H1 (cell line): Measurements from ENCODE around the gene FAM90A1. TPM values are rescaled to one million over a fixed set of nuclear protein-coding genes. Genes with fewer than 3 reads are reported as not detected.
"Not testable (repeated sequence)": the region's sequence is repeated elsewhere in the genome, so short reads cannot be mapped to it uniquely, and the experiment has no call there.

ENCODE experiments used
- CTCF ChIA-PET: fragments of 300-600 bp; sonication (Branson Sonifier 250); formaldehyde crosslinking; loops from one replicate; lab custom pipeline; 2021; ENCODE audit not compliant: partially characterized antibody; lab: Charles Lee
- POLR2A ChIA-PET: fragments of 300-600 bp; sonication (Branson Sonifier 250); formaldehyde crosslinking; loops from one replicate; lab custom pipeline; 2021; ENCODE audit warnings: inconsistent platforms; ENCODE audit not compliant: partially characterized antibody; lab: Charles Lee
- DNase-seq, 2 experiments: peaks; one replicate each; pipeline versions ENCODE4 v3.0.0 to v3.0.0-alpha.2; 2010 to 2022; ENCODE audit warnings: low spot score in 2 of 2, low read depth in 1 of 2, mixed read lengths in 1 of 2
- FAIRE-seq: peaks from 2 replicates; lab custom pipeline; 2011; peaks lifted over from hg19 to GRCh38; lab: Jason Lieb, UNC
- H2AFZ ChIP-seq: 2 replicates; pipeline ENCODE4 v1.8.1; 2012; ENCODE audit warnings: low read length, inconsistent platforms
- H2AK5ac ChIP-seq: 2 replicates; pipeline ENCODE4 v1.6.1; 2013; ENCODE audit warnings: low read depth, low read length
- H2BK120ac ChIP-seq: replicated peaks from 2 replicates; pipeline ENCODE3; 2013; ENCODE audit warnings: low read depth, low read length, inconsistent platforms
- H2BK12ac ChIP-seq: 2 replicates; pipeline ENCODE4 v1.6.1; 2013; ENCODE audit warnings: low read depth, low read length
- H2BK15ac ChIP-seq: 2 replicates; pipeline ENCODE4 v1.6.1; 2013; ENCODE audit warnings: low read length
- H2BK20ac ChIP-seq: 2 replicates; pipeline ENCODE4 v1.6.1; 2013; ENCODE audit warnings: low read length
- H2BK5ac ChIP-seq: 2 replicates; pipeline ENCODE4 v1.6.1; 2013; ENCODE audit warnings: low read depth, low read length
- H3K14ac ChIP-seq: 2 replicates; pipeline ENCODE4 v1.6.1; 2013; ENCODE audit warnings: inconsistent platforms; ENCODE audit not compliant: insufficient read length
- H3K18ac ChIP-seq: 2 replicates; pipeline ENCODE4 v1.6.1; 2013; ENCODE audit warnings: low read length; ENCODE audit errors: extremely low read depth
- H3K23ac ChIP-seq: 2 replicates; pipeline ENCODE4 v1.6.1; 2013; ENCODE audit warnings: inconsistent platforms; ENCODE audit not compliant: insufficient read length
- H3K23me2 ChIP-seq: 2 replicates; pipeline ENCODE4 v1.6.1; 2013; ENCODE audit warnings: low read depth, low read length
- H3K27ac ChIP-seq: 2 replicates; pipeline ENCODE4 v1.6.1; 2011; ENCODE audit warnings: low read depth, low read length, inconsistent platforms
- H3K27me3 ChIP-seq, 4 experiments: replicated peaks in 1 of 4; 1 replicate in 1 of 4; 2 replicates in 3 of 4; pipeline versions ENCODE4 v1.6.1 to v1.8.1; 2011 to 2013; ENCODE audit warnings: low read length in 3 of 4, mild to moderate bottlenecking in 3 of 4, inconsistent platforms in 2 of 4, mixed read lengths in 2 of 4, moderate library complexity in 1 of 4; ENCODE audit not compliant: control insufficient read depth in 3 of 4, insufficient read depth in 3 of 4; ENCODE audit errors: extremely low read depth in 1 of 4
- H3K36me3 ChIP-seq, 4 experiments: 2 replicates each; pipeline versions ENCODE4 v1.6.1 to v1.8.1; 2011 to 2013; ENCODE audit warnings: mild to moderate bottlenecking in 4 of 4, low read length in 3 of 4, moderate library complexity in 2 of 4, control low read depth in 1 of 4, inconsistent platforms in 1 of 4; ENCODE audit not compliant: insufficient read depth in 4 of 4, control insufficient read depth in 2 of 4
- H3K4ac ChIP-seq: replicated peaks from 2 replicates; pipeline ENCODE3; 2013; ENCODE audit warnings: low read length, low read depth, mixed read lengths, inconsistent platforms; ENCODE audit not compliant: insufficient read length
- H3K4me1 ChIP-seq, 4 experiments: replicated peaks in 1 of 4; 1 replicate in 1 of 4; 2 replicates in 3 of 4; pipeline versions ENCODE4 v1.6.1 to v1.8.1; 2011 to 2013; ENCODE audit warnings: low read length in 3 of 4, inconsistent platforms in 2 of 4, mixed read lengths in 1 of 4; ENCODE audit not compliant: insufficient read depth in 4 of 4, control insufficient read depth in 3 of 4
- H3K4me2 ChIP-seq, 2 experiments: 2 replicates each; pipeline versions ENCODE4 v1.6.1 to v1.8.1; 2011 to 2013; ENCODE audit warnings: low read depth in 2 of 2, low read length in 2 of 2, control low read depth in 1 of 2, inconsistent platforms in 1 of 2, mild to moderate bottlenecking in 1 of 2; ENCODE audit not compliant: insufficient read depth in 1 of 2
- H3K4me3 ChIP-seq, 4 experiments: fragments of 200-600, 300-600 bp in 1 of 4; sonication (generic), shearing (Covaris generic), sonication (Bioruptor Twin) in 1 of 4; 2 replicates each; pipeline versions ENCODE4 v1.5.1 to v1.8.1; 2011 to 2016; ENCODE audit warnings: low read length in 4 of 4, low read depth in 3 of 4, control low read depth in 2 of 4, inconsistent platforms in 2 of 4, mild to moderate bottlenecking in 2 of 4, mixed read lengths in 1 of 4, moderate library complexity in 1 of 4; ENCODE audit not compliant: insufficient read depth in 2 of 4; ENCODE audit errors: extremely low read depth in 1 of 4
- H3K56ac ChIP-seq: replicated peaks from 2 replicates; pipeline ENCODE3; 2013; ENCODE audit warnings: low read depth, mild to moderate bottlenecking, mixed read lengths, low read length, inconsistent platforms; ENCODE audit not compliant: insufficient read length
- H3K79me1 ChIP-seq: 2 replicates; pipeline ENCODE4 v1.6.1; 2013; ENCODE audit warnings: low read depth, low read length, control low read depth
- H3K79me2 ChIP-seq, 2 experiments: 2 replicates each; pipeline versions ENCODE4 v1.6.1 to v1.8.1; 2012 to 2013; ENCODE audit warnings: low read length in 2 of 2, mild to moderate bottlenecking in 2 of 2, inconsistent platforms in 1 of 2; ENCODE audit not compliant: insufficient read depth in 2 of 2, control insufficient read depth in 1 of 2
- H3K9ac ChIP-seq, 4 experiments: replicated peaks in 1 of 4; 1 replicate in 1 of 4; 2 replicates in 3 of 4; pipeline versions ENCODE4 v1.6.1 to v1.8.1; 2011 to 2013; ENCODE audit warnings: low read depth in 3 of 4, low read length in 3 of 4, control low read depth in 2 of 4, mild to moderate bottlenecking in 2 of 4, moderate library complexity in 2 of 4, inconsistent platforms in 1 of 4; ENCODE audit errors: extremely low read depth in 1 of 4
- H3K9me3 ChIP-seq, 2 experiments: 2 replicates each; pipeline versions ENCODE4 v1.6.1 to v1.8.1; 2012 to 2013; ENCODE audit warnings: mild to moderate bottlenecking in 2 of 2, moderate library complexity in 2 of 2, control low read depth in 1 of 2, inconsistent platforms in 1 of 2, low read depth in 1 of 2, low read length in 1 of 2, mixed read lengths in 1 of 2; ENCODE audit not compliant: insufficient read depth in 2 of 2
- H4K20me1 ChIP-seq, 2 experiments: replicated peaks in 1 of 2; 2 replicates each; pipeline versions ENCODE3 to v1.8.1; 2011 to 2013; ENCODE audit warnings: inconsistent platforms in 2 of 2, low read length in 2 of 2, mild to moderate bottlenecking in 1 of 2; ENCODE audit not compliant: insufficient read depth in 2 of 2, control insufficient read depth in 1 of 2
- H4K5ac ChIP-seq: 2 replicates; pipeline ENCODE4 v1.6.1; 2013; ENCODE audit warnings: low read length, low read depth, mixed read lengths, inconsistent platforms; ENCODE audit not compliant: insufficient read length
- H4K8ac ChIP-seq: 2 replicates; pipeline ENCODE4 v1.8.0; 2013; ENCODE audit warnings: mild to moderate bottlenecking, moderate library complexity, low read length, inconsistent platforms; ENCODE audit not compliant: insufficient read depth; ENCODE audit errors: extremely low read depth
- H4K91ac ChIP-seq: replicated peaks from 2 replicates; pipeline ENCODE3; 2013; ENCODE audit warnings: low read length, mixed read lengths, inconsistent platforms; ENCODE audit not compliant: insufficient read length
- NRF1 ChIP-seq: IDR thresholded peaks from 2 replicates; pipeline ENCODE4 v1.6.1; 2011; ENCODE audit warnings: mild to moderate bottlenecking, low read depth, low read length, improper control_type of control experiment
- PHF8 ChIP-seq: fragments of 200-600 bp; sonication (generic); conservative IDR thresholded peaks from 2 replicates; pipeline ENCODE4 v1.7.1; 2012; ENCODE audit warnings: low read depth, mild to moderate bottlenecking, inconsistent platforms, low read length, moderate library complexity
- POLR2A ChIP-seq, 2 experiments: IDR thresholded peaks; 1 replicate in 1 of 2; 2 replicates in 1 of 2; pipeline ENCODE4 v1.6.1; 2011; ENCODE audit warnings: low read depth in 2 of 2, low read length in 2 of 2, mild to moderate bottlenecking in 2 of 2; ENCODE audit errors: control extremely low read depth in 1 of 2
- RAD21 ChIP-seq, 2 experiments: IDR thresholded peaks in 1 of 2; conservative IDR thresholded peaks in 1 of 2; 2 replicates each; pipeline ENCODE4 v1.6.1; 2011; ENCODE audit warnings: low read depth in 2 of 2, low read length in 2 of 2, improper control_type of control experiment in 1 of 2, inconsistent platforms in 1 of 2, mild to moderate bottlenecking in 1 of 2, moderate library complexity in 1 of 2
- WGBS, 2 experiments: shearing (Covaris generic) in 1 of 2; methylation state at CpG; one replicate each; pipeline versions ENCODE4 v1.1.6 to v1.1.7; 2013 to 2015; ENCODE audit warnings: low lambda C conversion rate in 2 of 2, mixed read lengths in 2 of 2, inconsistent platforms in 1 of 2, low coverage in 1 of 2, missing lambda C conversion rate in 1 of 2; ENCODE audit not compliant: insufficient replicate concordance in 2 of 2, insufficient coverage in 1 of 2, insufficient read length in 1 of 2; ENCODE audit errors: extremely low coverage in 1 of 2, missing lambda C conversion rate in 1 of 2; 5-methylcytosine and 5-hydroxymethylcytosine counted together
- polyA plus RNA-seq, 7 experiments: library from polyadenylated mRNA; depleted of rRNA in 3 of 7; stranded (reverse) in 5 of 7; unstranded in 2 of 7; fragments of >200 nt in 5 of 7; fragments of 200-250 nt in 2 of 7; gene quantifications; 1 replicate in 5 of 7; 2 replicates in 1 of 7; 4 replicates in 1 of 7; pipeline versions ENCODE4 v1.2.1 to v1.2.3, GENCODE V29; 2011 to 2013; ENCODE audit warnings: missing spikeins in 2 of 7, mixed read lengths in 2 of 7
- total RNA-seq: library from RNA; stranded (reverse); fragmentation: NEBNext Ultra II Directional; extraction: Animal tissue kit (Norgen Biotek cat#: 25700); gene quantifications from 2 replicates; pipeline ENCODE4 v1.2.1, GENCODE V29; 2021
- TF ChIP-seq, protein P1 (sequence below), 3 experiments: IDR thresholded peaks; 1 replicate in 2 of 3; 2 replicates in 1 of 3; pipeline versions ENCODE4 v1.5.1 to v1.6.1; 2011; ENCODE audit warnings: low read length in 3 of 3, mild to moderate bottlenecking in 3 of 3, inconsistent platforms in 2 of 3, low read depth in 1 of 3, moderate library complexity in 1 of 3; ENCODE audit not compliant: insufficient read depth in 1 of 3; ENCODE audit errors: control extremely low read depth in 1 of 3

Gene FAM90A1
- total and polyA plus RNA-seq, 2 of the 8 experiments (the other 6 are each of a cell fraction or from before 2014, with no cell fraction given) = 0.21 TPM; not detected in 1

DNA sequence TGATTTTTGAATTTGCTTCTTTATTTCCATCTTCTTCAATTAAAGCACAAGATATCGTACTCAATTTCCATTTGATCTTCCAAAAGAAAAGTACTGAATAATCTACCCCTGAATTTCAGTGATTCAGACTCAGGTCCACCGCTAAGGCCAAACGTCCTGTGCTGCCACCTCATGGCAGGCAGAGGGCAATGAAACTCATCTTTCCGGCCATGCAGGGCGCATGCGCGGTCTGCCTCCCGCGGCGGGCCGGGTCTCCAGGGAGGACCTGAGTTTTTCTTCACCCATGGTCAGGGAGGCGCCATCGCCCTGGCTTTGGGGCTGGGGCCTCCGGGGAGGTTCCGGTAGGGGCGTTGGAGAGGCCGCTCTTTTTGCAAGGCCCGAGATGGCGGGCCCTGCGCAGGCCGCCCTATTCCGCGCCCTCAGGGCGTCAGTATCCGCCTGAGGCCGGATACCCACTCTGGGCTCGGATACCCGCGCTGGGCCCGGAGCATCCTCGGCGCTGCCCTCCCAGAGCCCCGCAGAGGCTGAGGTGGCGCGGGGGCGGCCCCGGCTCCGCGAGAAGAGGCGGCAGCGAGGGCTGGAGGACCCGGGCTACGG, 47.3 kb downstream of the FAM90A1 start:
- Histone ChIP-seq H3K9ac (peak overlapping the region in 2 of 4 experiments; percentile 22 to 53; a peak in 3 of 7 replicates), H3K4me2 (peak overlapping the region in 1 of 2 experiments; percentile 46; a peak in 2 of 4 replicates), H2AFZ (peak overlapping the region; percentile 50; the same call in 1 of the 2 replicates), H3K4me3 (peak overlapping the region; percentile 21 to 54 (median 34); a peak in 5 of 8 replicates)
- H3K79me2 ChIP-seq, H4K20me1 ChIP-seq, H3K27me3 ChIP-seq, H2BK5ac ChIP-seq, H3K56ac ChIP-seq, H3K18ac ChIP-seq, H3K4ac ChIP-seq, H2BK15ac ChIP-seq, H3K79me1 ChIP-seq, FAIRE-seq, H4K91ac ChIP-seq, H2BK20ac ChIP-seq, H3K4me1 ChIP-seq, H3K36me3 ChIP-seq, H4K8ac ChIP-seq, H3K23me2 ChIP-seq, H3K27ac ChIP-seq, H4K5ac ChIP-seq, H2BK120ac ChIP-seq, POLR2A ChIA-PET, H3K14ac ChIP-seq, H3K23ac ChIP-seq, H3K9me3 ChIP-seq, H2BK12ac ChIP-seq, H2AK5ac ChIP-seq: not testable (repeated sequence)
- CTCF ChIA-PET = interaction anchor here (0.7 to 1.0 kb wide), 2 partner anchors 24 to 71 kb away, joined by 3 read pairs; partner anchors contain the start of gene ZNF705A
- DNase-seq = peak; percentile 39 to 85
- WGBS, 2 experiments = 15% methylated on average over 30 of the region's 43 CpGs; no CpG with 5 or more reads in 1 of the 2 experiments
- TF ChIP-seq, protein P1, sequence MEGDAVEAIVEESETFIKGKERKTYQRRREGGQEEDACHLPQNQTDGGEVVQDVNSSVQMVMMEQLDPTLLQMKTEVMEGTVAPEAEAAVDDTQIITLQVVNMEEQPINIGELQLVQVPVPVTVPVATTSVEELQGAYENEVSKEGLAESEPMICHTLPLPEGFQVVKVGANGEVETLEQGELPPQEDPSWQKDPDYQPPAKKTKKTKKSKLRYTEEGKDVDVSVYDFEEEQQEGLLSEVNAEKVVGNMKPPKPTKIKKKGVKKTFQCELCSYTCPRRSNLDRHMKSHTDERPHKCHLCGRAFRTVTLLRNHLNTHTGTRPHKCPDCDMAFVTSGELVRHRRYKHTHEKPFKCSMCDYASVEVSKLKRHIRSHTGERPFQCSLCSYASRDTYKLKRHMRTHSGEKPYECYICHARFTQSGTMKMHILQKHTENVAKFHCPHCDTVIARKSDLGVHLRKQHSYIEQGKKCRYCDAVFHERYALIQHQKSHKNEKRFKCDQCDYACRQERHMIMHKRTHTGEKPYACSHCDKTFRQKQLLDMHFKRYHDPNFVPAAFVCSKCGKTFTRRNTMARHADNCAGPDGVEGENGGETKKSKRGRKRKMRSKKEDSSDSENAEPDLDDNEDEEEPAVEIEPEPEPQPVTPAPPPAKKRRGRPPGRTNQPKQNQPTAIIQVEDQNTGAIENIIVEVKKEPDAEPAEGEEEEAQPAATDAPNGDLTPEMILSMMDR (IDR thresholded peaks at IDR 0.05; ENCODE audit: control extremely low read depth in 1 of 3, insufficient read depth in 1 of 3, low read depth in 1 of 3, low read length in 3 of 3) = peak; percentile 46 to 57 (median 50); a peak in 3 of 4 replicates
- TF ChIP-seq POLR2A (IDR thresholded peaks at IDR 0.05; ENCODE audit: control extremely low read depth in 1 of 2, low read depth in 2 of 2, low read length in 2 of 2) (peak in 1 of 2 experiments; percentile 49; a peak in 1 of 3 replicates), RAD21 (IDR thresholded peaks at IDR 0.05 in 1 of 2, conservative IDR thresholded peaks at IDR 0.05 in 1 of 2; ENCODE audit: low read depth in 2 of 2, low read length in 2 of 2) (peak; percentile 40 to 56; a peak in 3 of 4 replicates), PHF8 (peak; percentile 51; the same call in 1 of the 2 replicates), NRF1 (peak; percentile 29; the same call in 1 of the 2 replicates)
